Jurkat, Clone E6-1 (cell line): ENCODE measurements around the gene DHRS12.

Source experiments
- DNase-seq: peaks from one replicate; pipeline ENCODE4 v3.0.0-alpha.2; 2011; ENCODE audit warnings: low read depth, low spot score
- H3K4me3 ChIP-seq: 2 replicates; pipeline ENCODE4 v1.5.1; 2011; ENCODE audit warnings: mild to moderate bottlenecking, low read length, control low read depth, moderate library complexity

DHRS12 gene

DNA sequence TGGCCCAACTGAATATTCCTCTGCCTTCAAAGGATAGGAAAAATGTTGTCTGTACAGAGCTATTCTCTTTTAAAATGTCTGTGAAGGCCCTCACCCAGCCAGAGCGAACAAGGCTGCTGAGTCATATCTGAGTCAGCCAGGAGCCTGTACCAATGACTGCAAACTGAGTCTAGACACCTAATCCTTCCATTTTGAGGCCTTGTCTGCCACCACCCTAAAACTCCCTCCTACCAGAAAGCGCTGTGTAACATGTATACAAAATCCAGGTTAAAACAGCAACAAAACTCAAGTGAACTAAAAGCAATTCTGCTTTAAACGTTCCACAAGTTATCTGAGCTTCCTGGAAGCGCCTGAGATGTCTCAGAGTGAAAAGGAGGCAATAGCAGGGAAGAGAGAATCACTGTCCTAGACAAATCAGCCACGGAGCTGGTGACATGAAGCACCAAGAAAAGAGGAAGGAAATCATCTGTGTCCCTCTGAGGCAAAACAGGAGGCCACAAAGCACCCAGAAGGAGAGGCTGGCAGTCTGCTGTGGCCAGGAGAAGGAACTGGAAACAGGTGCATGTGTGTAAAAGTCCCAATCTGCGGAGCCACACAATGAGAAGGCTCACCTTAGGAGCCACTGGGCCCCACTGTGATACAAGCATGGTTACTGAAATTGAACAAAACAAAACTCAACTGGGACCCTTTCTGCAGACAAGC, 10.2 kb downstream of the DHRS12 start:
- DNase-seq: no peak
- H3K4me3 ChIP-seq: no peak overlapping the region

DNA sequence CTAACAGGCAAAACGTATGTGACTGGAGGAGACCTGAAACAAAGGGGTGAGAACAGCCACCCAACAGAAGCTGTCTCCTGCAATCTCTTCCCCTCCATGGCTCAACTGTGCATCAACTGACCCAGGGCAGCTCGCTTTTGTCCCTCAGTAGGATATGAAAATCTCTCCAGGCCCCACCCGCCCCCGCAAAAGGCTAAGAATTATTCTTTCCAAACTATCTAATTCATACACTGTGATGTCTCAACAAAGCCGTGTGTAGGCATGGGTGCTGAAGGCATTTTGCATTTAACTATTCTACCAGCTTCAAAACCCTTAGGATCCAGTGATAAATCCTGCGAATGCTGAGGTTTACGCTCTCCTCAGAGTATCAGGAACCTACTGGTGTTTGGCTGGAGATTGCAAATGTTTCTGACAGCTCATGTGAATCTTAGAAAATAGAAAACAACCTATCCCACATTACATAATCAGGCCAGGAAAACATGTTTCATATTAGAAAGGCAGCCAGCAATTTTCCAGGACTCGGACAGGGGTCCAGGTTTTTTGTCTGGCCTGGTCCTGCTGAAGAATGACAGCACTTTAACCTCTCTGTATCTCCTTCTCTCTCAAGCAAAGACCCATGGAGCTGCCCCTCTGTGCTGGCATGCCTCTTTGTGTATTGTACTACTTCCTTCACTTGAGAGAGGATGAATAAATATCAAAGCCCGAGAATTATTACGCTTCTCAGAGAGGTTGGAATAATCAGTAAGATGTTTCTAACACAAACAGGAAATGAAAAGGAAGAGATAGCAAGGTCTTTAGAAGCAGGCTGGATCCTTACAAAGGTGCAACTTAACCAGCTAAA, 17.3 kb downstream of the DHRS12 start:
- no peak overlapping the region for H3K4me3 ChIP-seq
- no peak for DNase-seq

GRCh38 chr13:51785712-51786424, 18.1 kb downstream of the DHRS12 start:
- no peak overlapping the region for H3K4me3 ChIP-seq

DNA sequence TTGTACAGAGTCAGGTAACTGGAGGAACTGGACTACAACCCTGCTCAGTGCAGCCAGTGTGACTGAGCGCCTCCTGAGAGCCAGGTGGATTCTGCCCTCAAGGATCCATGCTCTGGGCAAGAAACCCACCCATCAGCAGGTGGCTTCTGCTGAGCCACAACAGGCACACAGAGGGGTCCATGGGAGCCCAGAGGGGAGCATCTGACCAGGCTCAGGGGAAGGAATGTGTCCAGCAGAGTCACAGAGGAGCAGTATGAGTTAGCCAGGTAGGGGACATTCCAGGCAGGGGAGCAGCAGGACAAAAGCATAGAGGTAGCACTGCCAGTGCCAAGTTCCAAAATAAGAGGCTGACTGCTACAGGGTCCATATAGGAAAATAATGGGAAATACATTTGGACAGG, 19.9 kb downstream of the DHRS12 start:
- DNase-seq: no peak
- H3K4me3 ChIP-seq: no peak overlapping the region

More at GRCh38 chr13:51785712-51786424, 18.1 kb downstream of the DHRS12 start:
- DNase-seq: peak; percentile 39

DNA sequence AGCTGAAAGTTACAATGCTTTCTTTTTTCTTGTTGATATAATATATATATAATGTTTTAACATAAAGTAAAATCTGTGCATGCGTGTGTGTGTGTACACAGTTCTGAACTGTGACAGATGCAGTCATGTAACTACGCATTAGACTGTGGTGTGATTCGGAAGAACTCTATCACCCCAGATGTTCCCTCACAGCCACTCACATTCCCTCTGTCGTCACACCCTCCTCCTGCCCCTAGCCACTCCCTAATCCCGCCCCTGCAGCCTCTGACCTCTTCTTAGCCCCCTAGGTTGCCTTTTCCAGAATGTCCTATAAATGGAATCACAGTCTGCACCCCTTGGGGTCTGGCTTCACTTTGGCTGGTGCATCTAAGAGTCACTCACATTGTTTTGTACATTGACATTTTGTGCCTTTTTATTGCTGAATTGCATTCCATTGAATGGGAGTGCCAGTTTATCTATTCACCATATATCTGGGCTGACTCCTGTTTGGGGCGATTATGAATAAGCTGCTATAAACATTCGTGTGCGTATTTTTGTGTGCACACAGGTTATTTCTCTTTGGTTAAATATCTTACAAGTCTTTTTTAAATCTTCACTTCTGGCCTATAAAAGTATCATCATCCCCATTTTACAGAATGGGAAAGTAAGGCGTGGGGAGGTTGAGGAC, 20.4 kb downstream of the DHRS12 start:
- no peak for DNase-seq
- no peak overlapping the region for H3K4me3 ChIP-seq

- H3K4me3 ChIP-seq: no peak overlapping the region
- DNase-seq: no peak
Observed at GRCh38 chr13:51782026-51782710, 21.8 kb downstream of the DHRS12 start.

GRCh38 chr13:51781246-51782022, 22.5 kb downstream of the DHRS12 start:
- no peak overlapping the region for H3K4me3 ChIP-seq
- peak; percentile 20 for DNase-seq

DNA sequence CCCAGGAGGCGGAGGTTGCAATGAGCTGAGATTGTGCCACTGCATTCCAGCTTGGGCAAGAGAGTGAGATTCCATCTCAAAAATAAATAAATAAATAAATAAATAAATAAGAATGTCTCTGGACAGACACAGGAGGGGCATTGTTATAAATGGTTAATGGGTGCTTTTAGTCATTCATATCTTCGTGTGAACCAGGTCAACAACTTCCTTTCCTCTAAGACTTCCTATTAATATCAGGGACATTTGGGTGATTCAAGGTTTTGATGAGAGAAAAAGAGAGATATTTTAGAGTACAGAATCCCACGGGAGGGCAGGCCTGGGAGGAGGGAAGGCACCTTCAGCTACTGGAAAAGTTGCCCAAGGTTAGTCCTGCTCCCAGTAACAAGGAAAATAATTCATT, 23.9 kb downstream of the DHRS12 start:
- DNase-seq: no peak
- H3K4me3 ChIP-seq: no peak overlapping the region

GRCh38 chr13:51778392-51778791, 25.6 kb downstream of the DHRS12 start:
- H3K4me3 ChIP-seq: no peak overlapping the region

GRCh38 chr13:51777921-51778320, 26.0 kb downstream of the DHRS12 start:
- DNase-seq: no peak
- no peak overlapping the region for H3K4me3 ChIP-seq

More at GRCh38 chr13:51778392-51778791, 25.6 kb downstream of the DHRS12 start:
- no peak for DNase-seq

DNA sequence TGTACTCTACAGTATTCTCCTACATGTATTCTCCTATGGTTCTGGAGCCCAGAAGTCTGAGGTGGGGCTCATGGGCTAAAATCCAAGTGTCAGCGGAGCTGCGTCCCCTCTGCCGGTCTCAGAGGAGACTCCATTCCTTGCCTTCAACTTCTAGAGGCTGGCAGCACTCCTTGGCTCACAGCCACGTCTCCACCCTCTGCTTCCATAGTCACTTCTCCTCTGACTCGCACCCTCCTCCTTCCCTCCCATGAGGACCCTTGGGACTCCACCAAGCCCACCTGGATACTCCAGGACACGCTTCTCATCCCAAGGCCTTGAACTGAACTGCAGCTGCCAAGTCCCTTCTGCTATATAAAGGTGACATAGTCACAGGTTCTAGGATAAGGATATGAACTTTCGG, 27.8 kb downstream of the DHRS12 start:
- DNase-seq: no peak

GRCh38 chr13:51773515-51773914, 30.4 kb downstream of the DHRS12 start:
- no peak overlapping the region for H3K4me3 ChIP-seq

More for the DNA sequence above, 27.8 kb downstream of the DHRS12 start:
- no peak overlapping the region for H3K4me3 ChIP-seq

GRCh38 chr13:51772781-51773180, 31.2 kb downstream of the DHRS12 start:
- no peak for DNase-seq
- H3K4me3 ChIP-seq: no peak overlapping the region

More at GRCh38 chr13:51773515-51773914, 30.4 kb downstream of the DHRS12 start:
- no peak for DNase-seq

DNA sequence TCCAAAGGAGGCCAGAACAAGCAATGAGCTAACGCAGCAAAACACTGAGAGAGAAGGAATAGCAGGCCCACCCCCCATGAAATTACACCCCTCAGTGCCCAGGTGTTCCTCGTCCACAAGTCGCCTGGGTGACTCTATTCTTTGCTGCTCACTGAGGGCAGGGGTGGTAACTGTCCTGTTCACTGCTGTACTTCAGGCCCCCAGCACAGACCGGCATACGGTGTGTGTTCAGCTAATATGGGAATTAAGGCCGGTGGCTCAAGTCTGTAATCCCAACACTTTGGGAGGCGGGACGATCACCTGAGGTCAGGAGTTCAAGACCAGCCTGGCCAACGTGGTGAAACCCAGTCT, 31.9 kb downstream of the DHRS12 start:
- no peak overlapping the region for H3K4me3 ChIP-seq
- DNase-seq: no peak

- no peak overlapping the region for H3K4me3 ChIP-seq
- no peak for DNase-seq
Observed at GRCh38 chr13:51771418-51772104, 32.4 kb downstream of the DHRS12 start.

GRCh38 chr13:51770681-51771417, 33.1 kb downstream of the DHRS12 start:
- DNase-seq: no peak
- no peak overlapping the region for H3K4me3 ChIP-seq

GRCh38 chr13:51770160-51770559, 33.8 kb downstream of the DHRS12 start:
- DNase-seq: no peak
- no peak overlapping the region for H3K4me3 ChIP-seq
